Measurements from ENCODE around the gene GUCY1B1. TPM values are rescaled to one million over a fixed set of nuclear protein-coding genes. Genes with fewer than 3 reads are reported as not detected.

Gene GUCY1B1
- total RNA-seq, 1 experiment from 2014 or later = not detected

DNA sequence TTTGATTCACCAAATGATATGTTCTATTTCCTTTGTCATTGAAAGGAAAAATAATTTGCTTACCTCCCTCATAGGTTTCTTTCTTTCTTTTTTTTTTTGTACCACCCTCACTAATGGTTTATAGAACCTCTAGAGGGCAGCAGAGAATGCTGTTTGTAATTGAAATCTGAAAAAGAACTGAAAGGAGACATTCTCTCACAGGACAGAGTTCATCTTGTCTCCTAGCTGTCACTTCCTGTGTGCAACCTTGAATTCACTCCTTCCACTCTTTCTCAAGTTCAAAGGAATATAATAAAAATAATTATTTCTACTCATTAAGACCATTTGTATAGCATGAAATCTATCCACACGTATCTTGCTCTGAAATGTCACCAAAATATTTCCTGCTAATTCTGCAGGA lies 51.0 kb downstream of the GUCY1B1 start:
- H3K4me3 ChIP-seq (replicated peaks in 1 of 2; ENCODE audit: low read depth in 1 of 2, low read length in 2 of 2) = no peak overlapping the region
- no peaks in the 10 kb centered on the region for H4K20me1 ChIP-seq (ENCODE audit: insufficient read depth)
- H3K79me2 ChIP-seq (ENCODE audit: insufficient read depth, low read length) = no peaks in the 10 kb centered on the region
- no peaks in the 10 kb centered on the region for H3K36me3 ChIP-seq (ENCODE audit: control insufficient read depth in 1 of 2, insufficient read depth in 2 of 2, low read length in 2 of 2)
- CTCF ChIA-PET = interaction anchor here (0.7 to 3.6 kb wide), 8 partner anchors 9 to 1374 kb away, joined by 3 to 37 read pairs (median 4); partner anchors contain the start of gene CTSO
- no peak overlapping the region for H3K4me2 ChIP-seq (ENCODE audit: low read length)
- no peaks in the 10 kb centered on the region for H3K9me3 ChIP-seq (ENCODE audit: control insufficient read depth in 1 of 2, insufficient read depth in 1 of 2, low read depth in 1 of 2, low read length in 2 of 2)
- H3K27me3 ChIP-seq (ENCODE audit: insufficient read depth, low read length) = no peaks in the 10 kb centered on the region
- H2AFZ ChIP-seq (ENCODE audit: low read depth, low read length, poor library complexity, severe bottlenecking) = peak overlapping the region; percentile 99
- H3K9ac ChIP-seq (ENCODE audit: low read length) = no peak overlapping the region
- H3K27ac ChIP-seq (ENCODE audit: low read depth, low read length) = no peak overlapping the region
- no TSS peak for BruUV-seq (replicated peaks)
- no peaks in the 10 kb centered on the region for H3K4me1 ChIP-seq (ENCODE audit: control insufficient read depth in 1 of 2, insufficient read depth in 2 of 2, low read length in 2 of 2)
- RAD21 ChIA-PET (ENCODE audit: low non-redundant PET in 1 of 2, low total read pairs in 2 of 2, uncharacterized antibody in 2 of 2, unreplicated experiment in 2 of 2) = interaction anchor here in 1 of 2 experiments (1.8 kb wide), 1 partner anchor 144 kb away, joined by 5 read pairs; the partner anchor contains the start of gene CTSO
- TF ChIP-seq, protein P1, sequence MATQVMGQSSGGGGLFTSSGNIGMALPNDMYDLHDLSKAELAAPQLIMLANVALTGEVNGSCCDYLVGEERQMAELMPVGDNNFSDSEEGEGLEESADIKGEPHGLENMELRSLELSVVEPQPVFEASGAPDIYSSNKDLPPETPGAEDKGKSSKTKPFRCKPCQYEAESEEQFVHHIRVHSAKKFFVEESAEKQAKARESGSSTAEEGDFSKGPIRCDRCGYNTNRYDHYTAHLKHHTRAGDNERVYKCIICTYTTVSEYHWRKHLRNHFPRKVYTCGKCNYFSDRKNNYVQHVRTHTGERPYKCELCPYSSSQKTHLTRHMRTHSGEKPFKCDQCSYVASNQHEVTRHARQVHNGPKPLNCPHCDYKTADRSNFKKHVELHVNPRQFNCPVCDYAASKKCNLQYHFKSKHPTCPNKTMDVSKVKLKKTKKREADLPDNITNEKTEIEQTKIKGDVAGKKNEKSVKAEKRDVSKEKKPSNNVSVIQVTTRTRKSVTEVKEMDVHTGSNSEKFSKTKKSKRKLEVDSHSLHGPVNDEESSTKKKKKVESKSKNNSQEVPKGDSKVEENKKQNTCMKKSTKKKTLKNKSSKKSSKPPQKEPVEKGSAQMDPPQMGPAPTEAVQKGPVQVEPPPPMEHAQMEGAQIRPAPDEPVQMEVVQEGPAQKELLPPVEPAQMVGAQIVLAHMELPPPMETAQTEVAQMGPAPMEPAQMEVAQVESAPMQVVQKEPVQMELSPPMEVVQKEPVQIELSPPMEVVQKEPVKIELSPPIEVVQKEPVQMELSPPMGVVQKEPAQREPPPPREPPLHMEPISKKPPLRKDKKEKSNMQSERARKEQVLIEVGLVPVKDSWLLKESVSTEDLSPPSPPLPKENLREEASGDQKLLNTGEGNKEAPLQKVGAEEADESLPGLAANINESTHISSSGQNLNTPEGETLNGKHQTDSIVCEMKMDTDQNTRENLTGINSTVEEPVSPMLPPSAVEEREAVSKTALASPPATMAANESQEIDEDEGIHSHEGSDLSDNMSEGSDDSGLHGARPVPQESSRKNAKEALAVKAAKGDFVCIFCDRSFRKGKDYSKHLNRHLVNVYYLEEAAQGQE (IDR thresholded peaks at IDR 0.05; ENCODE audit: low read depth) = no peak
- TF ChIP-seq, protein P2, sequence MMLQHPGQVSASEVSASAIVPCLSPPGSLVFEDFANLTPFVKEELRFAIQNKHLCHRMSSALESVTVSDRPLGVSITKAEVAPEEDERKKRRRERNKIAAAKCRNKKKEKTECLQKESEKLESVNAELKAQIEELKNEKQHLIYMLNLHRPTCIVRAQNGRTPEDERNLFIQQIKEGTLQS (IDR thresholded peaks at IDR 0.05) = no peak
- TF ChIP-seq FOSL1 (IDR thresholded peaks at IDR 0.05; ENCODE audit: low read depth) = 0 out of 2 replicates have a peak, but pooled peaks have one; percentile 7
- TF ChIP-seq, protein P3, sequence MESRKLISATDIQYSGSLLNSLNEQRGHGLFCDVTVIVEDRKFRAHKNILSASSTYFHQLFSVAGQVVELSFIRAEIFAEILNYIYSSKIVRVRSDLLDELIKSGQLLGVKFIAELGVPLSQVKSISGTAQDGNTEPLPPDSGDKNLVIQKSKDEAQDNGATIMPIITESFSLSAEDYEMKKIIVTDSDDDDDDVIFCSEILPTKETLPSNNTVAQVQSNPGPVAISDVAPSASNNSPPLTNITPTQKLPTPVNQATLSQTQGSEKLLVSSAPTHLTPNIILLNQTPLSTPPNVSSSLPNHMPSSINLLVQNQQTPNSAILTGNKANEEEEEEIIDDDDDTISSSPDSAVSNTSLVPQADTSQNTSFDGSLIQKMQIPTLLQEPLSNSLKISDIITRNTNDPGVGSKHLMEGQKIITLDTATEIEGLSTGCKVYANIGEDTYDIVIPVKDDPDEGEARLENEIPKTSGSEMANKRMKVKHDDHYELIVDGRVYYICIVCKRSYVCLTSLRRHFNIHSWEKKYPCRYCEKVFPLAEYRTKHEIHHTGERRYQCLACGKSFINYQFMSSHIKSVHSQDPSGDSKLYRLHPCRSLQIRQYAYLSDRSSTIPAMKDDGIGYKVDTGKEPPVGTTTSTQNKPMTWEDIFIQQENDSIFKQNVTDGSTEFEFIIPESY (IDR thresholded peaks at IDR 0.05; ENCODE audit: extremely low read depth, insufficient replicate concordance, low read length) = no peak
- no peak for TF ChIP-seq EZH2phosphoT487 (IDR thresholded peaks at IDR 0.05; ENCODE audit: borderline replicate concordance)
- TF ChIP-seq SIN3A (IDR thresholded peaks at IDR 0.05; ENCODE audit: low read depth) = no peak
- TF ChIP-seq, protein P4, sequence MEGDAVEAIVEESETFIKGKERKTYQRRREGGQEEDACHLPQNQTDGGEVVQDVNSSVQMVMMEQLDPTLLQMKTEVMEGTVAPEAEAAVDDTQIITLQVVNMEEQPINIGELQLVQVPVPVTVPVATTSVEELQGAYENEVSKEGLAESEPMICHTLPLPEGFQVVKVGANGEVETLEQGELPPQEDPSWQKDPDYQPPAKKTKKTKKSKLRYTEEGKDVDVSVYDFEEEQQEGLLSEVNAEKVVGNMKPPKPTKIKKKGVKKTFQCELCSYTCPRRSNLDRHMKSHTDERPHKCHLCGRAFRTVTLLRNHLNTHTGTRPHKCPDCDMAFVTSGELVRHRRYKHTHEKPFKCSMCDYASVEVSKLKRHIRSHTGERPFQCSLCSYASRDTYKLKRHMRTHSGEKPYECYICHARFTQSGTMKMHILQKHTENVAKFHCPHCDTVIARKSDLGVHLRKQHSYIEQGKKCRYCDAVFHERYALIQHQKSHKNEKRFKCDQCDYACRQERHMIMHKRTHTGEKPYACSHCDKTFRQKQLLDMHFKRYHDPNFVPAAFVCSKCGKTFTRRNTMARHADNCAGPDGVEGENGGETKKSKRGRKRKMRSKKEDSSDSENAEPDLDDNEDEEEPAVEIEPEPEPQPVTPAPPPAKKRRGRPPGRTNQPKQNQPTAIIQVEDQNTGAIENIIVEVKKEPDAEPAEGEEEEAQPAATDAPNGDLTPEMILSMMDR (IDR thresholded peaks at IDR 0.05 in 2 of 3, conservative IDR thresholded peaks at IDR 0.05 in 1 of 3; ENCODE audit: borderline replicate concordance in 1 of 3, insufficient read depth in 1 of 3, low read depth in 2 of 3, low read length in 2 of 3) = peak; percentile 63 to 77 (median 67)
- TF ChIP-seq ELF1 (IDR thresholded peaks at IDR 0.05; ENCODE audit: borderline replicate concordance, low read depth) = 0 out of 2 replicates have a peak, but pooled peaks have one; percentile 18
- no peak for TF ChIP-seq EGR1 (IDR thresholded peaks at IDR 0.05; ENCODE audit: low read depth)
- no peak for TF ChIP-seq ZFX (IDR thresholded peaks at IDR 0.05)
- 0 out of 2 replicates have a peak, but pooled peaks have one; percentile 25 for TF ChIP-seq SRF (IDR thresholded peaks at IDR 0.05; ENCODE audit: low read depth)
- peak; percentile 20; the same call in 1 of the 2 replicates for TF ChIP-seq CEBPB (IDR thresholded peaks at IDR 0.05; ENCODE audit: low read depth)
- TF ChIP-seq SP1 (IDR thresholded peaks at IDR 0.05; ENCODE audit: low read depth) = 0 out of 2 replicates have a peak, but pooled peaks have one; percentile 3
- TF ChIP-seq, protein P5, sequence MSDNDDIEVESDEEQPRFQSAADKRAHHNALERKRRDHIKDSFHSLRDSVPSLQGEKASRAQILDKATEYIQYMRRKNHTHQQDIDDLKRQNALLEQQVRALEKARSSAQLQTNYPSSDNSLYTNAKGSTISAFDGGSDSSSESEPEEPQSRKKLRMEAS (IDR thresholded peaks at IDR 0.05) = no peak
- no peak for TF ChIP-seq EZH2 (IDR thresholded peaks at IDR 0.05)
- peak; percentile 83 for TF ChIP-seq RAD21 (IDR thresholded peaks at IDR 0.05; ENCODE audit: low read depth)
- peak; percentile 57; the same call in 1 of the 2 replicates for TF ChIP-seq CBX3 (IDR thresholded peaks at IDR 0.05; ENCODE audit: low read depth)
- intact Hi-C loops (cut with micrococcal nuclease) = loop anchor here (1.0 kb wide), 1 partner anchor 143 kb away; the partner anchor contains the start of gene CTSO
- DNase-seq (ENCODE audit: low read depth, low spot score) = peak; percentile 85
- ATAC-seq = peak; percentile 88
- no peaks in the 10 kb centered on the region for H3K9me2 ChIP-seq (ENCODE audit: insufficient read depth)
- POLR2A ChIA-PET = interaction anchor here (0.9 to 1.0 kb wide), 2 partner anchors 143 to 144 kb away, joined by 4 read pairs; partner anchors contain the start of gene CTSO

All from HCT116 (cell line).